ENCODE data around the gene DET1. TPM values are rescaled to one million over a fixed set of nuclear protein-coding genes. Genes with fewer than 3 reads are reported as not detected.

The DET1 gene
- total RNA-seq, 1 experiment from 2014 or later = 6.6 TPM

DNA sequence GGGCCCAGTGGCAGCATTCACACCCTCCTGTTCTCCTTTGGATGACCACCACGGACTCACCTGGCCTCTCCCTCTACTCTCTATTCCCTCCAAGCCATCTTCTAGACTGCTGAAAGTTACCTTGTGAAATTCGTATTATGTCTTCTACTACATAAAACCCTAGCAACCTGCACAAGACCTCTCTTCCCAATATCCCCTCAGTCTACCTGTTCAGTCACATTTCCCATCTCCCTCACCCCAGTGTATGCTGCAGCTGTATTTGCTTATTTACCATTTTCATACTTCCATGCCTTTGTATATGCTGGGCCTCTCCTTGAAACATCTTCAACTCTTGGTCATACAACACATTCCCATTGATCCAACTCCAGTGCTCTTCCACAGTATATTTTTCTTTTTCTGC, 35.3 kb downstream of the DET1 start:
- Histone ChIP-seq H3K27ac (ENCODE audit: insufficient read length, low read depth, low read length) (no peak overlapping the region), H4K20me1 (ENCODE audit: control insufficient read depth, insufficient read depth, insufficient read length) (no peaks in the 10 kb centered on the region), H3K18ac (ENCODE audit: insufficient read length, low read depth, low read length) (no peak overlapping the region), H3K27me3 (ENCODE audit: insufficient read depth, low read length) (no peaks in the 10 kb centered on the region), H4K8ac (replicated peaks; ENCODE audit: insufficient read length, low read depth, low read length) (no peak overlapping the region), H3K4ac (ENCODE audit: low read depth, low read length) (no peak overlapping the region), H3K23me2 (ENCODE audit: insufficient read length, low read depth, low read length, poor library complexity, severe bottlenecking) (no peaks in the 10 kb centered on the region), H2BK12ac (ENCODE audit: insufficient read length, low read depth, low read length) (no peak overlapping the region), H4K91ac (ENCODE audit: insufficient read length, low read depth, low read length) (no peak overlapping the region), H2AK5ac (ENCODE audit: insufficient read length, low read length) (no peak overlapping the region), H3K9me3 (ENCODE audit: control insufficient read depth, low read depth, low read length) (no peaks in the 10 kb centered on the region), H3K4me2 (ENCODE audit: insufficient read depth, insufficient read length, low read length) (no peak overlapping the region), H3K4me1 (ENCODE audit: insufficient read depth, low read length) (no peaks in the 10 kb centered on the region), H4K5ac (ENCODE audit: insufficient read length, low read depth, low read length) (no peak overlapping the region), H3K9ac (ENCODE audit: extremely low read depth, insufficient read length, low read length) (no peak overlapping the region), H2BK15ac (ENCODE audit: low read depth, low read length) (no peak overlapping the region), H3K23ac (ENCODE audit: insufficient read length, low read depth, low read length) (no peak overlapping the region), H2BK120ac (ENCODE audit: low read depth, low read length, poor library complexity, severe bottlenecking) (no peak overlapping the region), H3K14ac (ENCODE audit: insufficient read depth, low read length) (no peak overlapping the region), H2AFZ (ENCODE audit: low read length) (no peak overlapping the region), H3K56ac (ENCODE audit: insufficient read length, low read depth, low read length) (no peak overlapping the region), H3K79me2 (ENCODE audit: insufficient read depth, low read length) (no peaks in the 10 kb centered on the region), H2BK5ac (ENCODE audit: insufficient read length, low read length) (no peak overlapping the region), H3K79me1 (ENCODE audit: insufficient read depth, low read depth, low read length, poor library complexity, severe bottlenecking) (no peaks in the 10 kb centered on the region), H3T11ph (ENCODE audit: low read length) (no peak overlapping the region), H2BK20ac (ENCODE audit: low read depth, low read length, poor library complexity, severe bottlenecking) (no peak overlapping the region)
- Mint-ChIP-seq H3K27me3 (ENCODE audit: low read depth) (no peaks in the 10 kb centered on the region), H3K4me3 (no peak overlapping the region), H3K27ac (peak overlapping the region in 1 of 3 experiments; percentile 13; a peak in 1 of 7 replicates), H3K36me3 (ENCODE audit: insufficient read depth in 1 of 3, low read depth in 3 of 3) (peaks cover 7 to 27% (median 23%) of the 10 kb centered on the region in 3 experiments; a peak in 5 of 7 replicates), H3K9me3 (no peaks in the 10 kb centered on the region), H3K4me1 (no peaks in the 10 kb centered on the region)
- TF ChIP-seq, protein P1, sequence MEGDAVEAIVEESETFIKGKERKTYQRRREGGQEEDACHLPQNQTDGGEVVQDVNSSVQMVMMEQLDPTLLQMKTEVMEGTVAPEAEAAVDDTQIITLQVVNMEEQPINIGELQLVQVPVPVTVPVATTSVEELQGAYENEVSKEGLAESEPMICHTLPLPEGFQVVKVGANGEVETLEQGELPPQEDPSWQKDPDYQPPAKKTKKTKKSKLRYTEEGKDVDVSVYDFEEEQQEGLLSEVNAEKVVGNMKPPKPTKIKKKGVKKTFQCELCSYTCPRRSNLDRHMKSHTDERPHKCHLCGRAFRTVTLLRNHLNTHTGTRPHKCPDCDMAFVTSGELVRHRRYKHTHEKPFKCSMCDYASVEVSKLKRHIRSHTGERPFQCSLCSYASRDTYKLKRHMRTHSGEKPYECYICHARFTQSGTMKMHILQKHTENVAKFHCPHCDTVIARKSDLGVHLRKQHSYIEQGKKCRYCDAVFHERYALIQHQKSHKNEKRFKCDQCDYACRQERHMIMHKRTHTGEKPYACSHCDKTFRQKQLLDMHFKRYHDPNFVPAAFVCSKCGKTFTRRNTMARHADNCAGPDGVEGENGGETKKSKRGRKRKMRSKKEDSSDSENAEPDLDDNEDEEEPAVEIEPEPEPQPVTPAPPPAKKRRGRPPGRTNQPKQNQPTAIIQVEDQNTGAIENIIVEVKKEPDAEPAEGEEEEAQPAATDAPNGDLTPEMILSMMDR (conservative IDR thresholded peaks at IDR 0.05) = no peak
- WGBS (ENCODE audit: extremely low coverage, insufficient read length, low lambda C conversion rate) = no CpG with 5 or more reads among the region's 2 CpGs
- DNase-seq = no peak

All from H9 (cell line).